ENCODE measurements around the gene C1QL3.

C1QL3 gene

GRCh38 chr10:16493884-16494536 lies 27.7 kb downstream of the C1QL3 start:
- no peak for DNase-seq (ENCODE audit: extremely low read depth, insufficient read length)
- peaks cover 1% of the 10 kb centered on the region; the same call in 1 of the 2 replicates for H3K36me3 ChIP-seq (ENCODE audit: control insufficient read depth, insufficient read depth, low read length)
- no peak overlapping the region for H3K4me3 ChIP-seq (replicated peaks; ENCODE audit: low read depth, low read length)
- H3K27me3 ChIP-seq (replicated peaks; ENCODE audit: control insufficient read depth, insufficient read depth, low read length): no peaks in the 10 kb centered on the region
- no peak for TF ChIP-seq CTCF (IDR thresholded peaks at IDR 0.05; ENCODE audit: insufficient read depth, low read length, poor library complexity, severe bottlenecking)

GRCh38 chr10:16491933-16492332 lies 29.7 kb downstream of the C1QL3 start:
- no peak for DNase-seq (ENCODE audit: extremely low read depth, insufficient read length)

GRCh38 chr10:16490511-16490910 lies 31.2 kb downstream of the C1QL3 start:
- no peak for DNase-seq (ENCODE audit: extremely low read depth, insufficient read length)
- Histone ChIP-seq H3K4me3 (replicated peaks; ENCODE audit: low read depth, low read length) (no peak overlapping the region), H3K36me3 (ENCODE audit: control insufficient read depth, insufficient read depth, low read length) (peaks cover 1% of the 10 kb centered on the region), H3K27me3 (replicated peaks; ENCODE audit: control insufficient read depth, insufficient read depth, low read length) (no peaks in the 10 kb centered on the region)
- no peak for TF ChIP-seq CTCF (IDR thresholded peaks at IDR 0.05; ENCODE audit: insufficient read depth, low read length, poor library complexity, severe bottlenecking)

More at GRCh38 chr10:16491933-16492332, 29.7 kb downstream of the C1QL3 start:
- Histone ChIP-seq H3K36me3 (ENCODE audit: control insufficient read depth, insufficient read depth, low read length) (peaks cover 1% of the 10 kb centered on the region), H3K27me3 (replicated peaks; ENCODE audit: control insufficient read depth, insufficient read depth, low read length) (no peaks in the 10 kb centered on the region), H3K4me3 (replicated peaks; ENCODE audit: low read depth, low read length) (no peak overlapping the region)
- TF ChIP-seq CTCF (IDR thresholded peaks at IDR 0.05; ENCODE audit: insufficient read depth, low read length, poor library complexity, severe bottlenecking): no peak

GRCh38 chr10:16483241-16483917 lies 38.3 kb downstream of the C1QL3 start:
- Histone ChIP-seq H3K4me3 (replicated peaks; ENCODE audit: low read depth, low read length) (no peak overlapping the region), H3K36me3 (ENCODE audit: control insufficient read depth, insufficient read depth, low read length) (no peaks in the 10 kb centered on the region; the same call in none of the 2 replicates), H3K27me3 (replicated peaks; ENCODE audit: control insufficient read depth, insufficient read depth, low read length) (no peaks in the 10 kb centered on the region)
- no peak for TF ChIP-seq CTCF (IDR thresholded peaks at IDR 0.05; ENCODE audit: insufficient read depth, low read length, poor library complexity, severe bottlenecking)
- DNase-seq (ENCODE audit: extremely low read depth, insufficient read length): peak; percentile 26

- DNase-seq (ENCODE audit: extremely low read depth, insufficient read length): no peak
- Histone ChIP-seq H3K36me3 (ENCODE audit: control insufficient read depth, insufficient read depth, low read length) (no peaks in the 10 kb centered on the region), H3K4me3 (replicated peaks; ENCODE audit: low read depth, low read length) (no peak overlapping the region), H3K27me3 (replicated peaks; ENCODE audit: control insufficient read depth, insufficient read depth, low read length) (no peaks in the 10 kb centered on the region)
- TF ChIP-seq CTCF (IDR thresholded peaks at IDR 0.05; ENCODE audit: insufficient read depth, low read length, poor library complexity, severe bottlenecking): no peak
Measured at GRCh38 chr10:16481052-16481728, 40.5 kb downstream of the C1QL3 start.

Data from GM06990 (cell line).